ENCODE measurements around the gene MROH2A.

DNA sequence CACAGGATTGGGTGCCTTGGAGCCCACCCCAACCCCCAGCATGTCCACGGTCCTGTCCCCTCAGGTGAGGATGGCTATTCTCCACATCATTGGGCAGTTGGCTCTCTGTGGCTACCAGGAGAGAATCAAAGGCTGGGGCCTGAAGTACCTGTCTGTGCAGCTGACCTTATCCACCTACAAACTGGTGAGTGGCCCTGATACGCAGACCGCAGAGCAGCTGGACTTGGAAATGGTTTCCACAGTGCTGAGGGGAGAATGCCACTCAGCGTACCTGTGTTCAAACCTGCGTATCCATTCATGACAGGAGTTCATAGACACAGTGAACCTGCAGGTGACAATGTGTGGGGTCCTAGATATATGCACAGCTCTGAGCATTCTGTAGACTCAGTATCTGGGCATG is 21.6 kb downstream of the MROH2A start:
- TF ChIP-seq, protein P1, sequence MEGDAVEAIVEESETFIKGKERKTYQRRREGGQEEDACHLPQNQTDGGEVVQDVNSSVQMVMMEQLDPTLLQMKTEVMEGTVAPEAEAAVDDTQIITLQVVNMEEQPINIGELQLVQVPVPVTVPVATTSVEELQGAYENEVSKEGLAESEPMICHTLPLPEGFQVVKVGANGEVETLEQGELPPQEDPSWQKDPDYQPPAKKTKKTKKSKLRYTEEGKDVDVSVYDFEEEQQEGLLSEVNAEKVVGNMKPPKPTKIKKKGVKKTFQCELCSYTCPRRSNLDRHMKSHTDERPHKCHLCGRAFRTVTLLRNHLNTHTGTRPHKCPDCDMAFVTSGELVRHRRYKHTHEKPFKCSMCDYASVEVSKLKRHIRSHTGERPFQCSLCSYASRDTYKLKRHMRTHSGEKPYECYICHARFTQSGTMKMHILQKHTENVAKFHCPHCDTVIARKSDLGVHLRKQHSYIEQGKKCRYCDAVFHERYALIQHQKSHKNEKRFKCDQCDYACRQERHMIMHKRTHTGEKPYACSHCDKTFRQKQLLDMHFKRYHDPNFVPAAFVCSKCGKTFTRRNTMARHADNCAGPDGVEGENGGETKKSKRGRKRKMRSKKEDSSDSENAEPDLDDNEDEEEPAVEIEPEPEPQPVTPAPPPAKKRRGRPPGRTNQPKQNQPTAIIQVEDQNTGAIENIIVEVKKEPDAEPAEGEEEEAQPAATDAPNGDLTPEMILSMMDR (IDR thresholded peaks at IDR 0.05): no peak
- TF ChIP-seq POLR2A (IDR thresholded peaks at IDR 0.05): no peak
